ENCODE data around the gene TRIM13. TPM values are rescaled to one million over a fixed set of nuclear protein-coding genes. Genes with fewer than 3 reads are reported as not detected.
"Not testable (repeated sequence)": the region's sequence is repeated elsewhere in the genome, so short reads cannot be mapped to it uniquely, and the experiment has no call there.

The TRIM13 gene
- total and polyA plus RNA-seq, 2 of the 13 experiments (the other 11 are each of a cell fraction or from before 2014, with no cell fraction given): 22.0 to 24.4 TPM

- TF ChIP-seq RBFOX2 (IDR thresholded peaks at IDR 0.05; ENCODE audit: low read depth, low read length) (no peak), SKI (IDR thresholded peaks at IDR 0.05; ENCODE audit: partially characterized antibody) (no peak), HCFC1 (IDR thresholded peaks at IDR 0.05; ENCODE audit: low read depth, low read length) (no peak)
Measured at GRCh38 chr13:49986471-49986870, 10.4 kb upstream of the TRIM13 start (continued).

GRCh38 chr13:49990612-49991011 lies 6.2 kb upstream of the TRIM13 start:
- POLR2A ChIA-PET; FAIRE-seq; H3K27me3 ChIP-seq (ENCODE audit: control insufficient read depth in 1 of 2, insufficient read depth in 2 of 2, low read length in 2 of 2); H2AFZ ChIP-seq (ENCODE audit: low read length); H3K9me3 ChIP-seq (ENCODE audit: low read length); DNase-seq (ENCODE audit: low spot score); H3K4me1 ChIP-seq (ENCODE audit: insufficient read depth, low read length); BruUV-seq (replicated peaks); H3K27ac ChIP-seq (ENCODE audit: extremely low read length, insufficient read depth, low read length); H3K9ac ChIP-seq (ENCODE audit: insufficient read depth, low read depth, low read length); CTCF ChIA-PET (ENCODE audit: low intra/inter-chr PET ratio, low total read pairs); H4K20me1 ChIP-seq (ENCODE audit: insufficient read depth, low read length); ATAC-seq; H3K36me3 ChIP-seq (replicated peaks in 1 of 2; ENCODE audit: control insufficient read depth in 1 of 2, insufficient read depth in 2 of 2, low read length in 2 of 2); H3K79me2 ChIP-seq (ENCODE audit: insufficient read depth, low read length); H3K4me2 ChIP-seq (ENCODE audit: low read depth, low read length); H3K4me3 ChIP-seq (replicated peaks in 1 of 3; ENCODE audit: insufficient read depth in 1 of 3, low read depth in 2 of 3, low read length in 3 of 3): not testable (repeated sequence)
- intact Hi-C loops (cut with micrococcal nuclease; ENCODE audit: unreplicated experiment): loop anchor here (10.0 kb wide), 1 partner anchor 254 kb away; no protein-coding TSS in a partner anchor
- 68% methylated on average over 6 of the region's 6 CpGs for WGBS (ENCODE audit: low lambda C conversion rate)
- in situ Hi-C loops (cut with HindIII; ENCODE audit: extremely low pct_ligation_motif_present, low pct_unique_long_range_greater_than_20kb): loop anchor here (25.0 kb wide), 2 partner anchors 547 to 1072 kb away; no protein-coding TSS in a partner anchor

GRCh38 chr13:49993111-49993510 lies 3.7 kb upstream of the TRIM13 start:
- ChIA-PET CTCF (ENCODE audit: low intra/inter-chr PET ratio, low total read pairs) (no interaction called here), POLR2A (no interaction called here)
- Histone ChIP-seq H3K4me2 (ENCODE audit: low read depth, low read length) (no peak overlapping the region), H3K4me1 (ENCODE audit: insufficient read depth, low read length) (peaks cover 8% of the 10 kb centered on the region), H3K36me3 (replicated peaks in 1 of 2; ENCODE audit: control insufficient read depth in 1 of 2, insufficient read depth in 2 of 2, low read length in 2 of 2) (no peaks in the 10 kb centered on the region; a peak in 1 of 5 replicates), H2AFZ (ENCODE audit: low read length) (no peak overlapping the region), H3K27ac (ENCODE audit: extremely low read length, insufficient read depth, low read length) (no peak overlapping the region), H4K20me1 (ENCODE audit: insufficient read depth, low read length) (no peaks in the 10 kb centered on the region), H3K79me2 (ENCODE audit: insufficient read depth, low read length) (peaks cover 7% of the 10 kb centered on the region), H3K4me3 (replicated peaks in 1 of 3; ENCODE audit: insufficient read depth in 1 of 3, low read depth in 2 of 3, low read length in 3 of 3) (no peak overlapping the region), H3K9ac (ENCODE audit: insufficient read depth, low read depth, low read length) (no peak overlapping the region), H3K9me3 (ENCODE audit: low read length) (no peaks in the 10 kb centered on the region), H3K27me3 (ENCODE audit: control insufficient read depth in 1 of 2, insufficient read depth in 2 of 2, low read length in 2 of 2) (no peaks in the 10 kb centered on the region; a peak in 1 of 5 replicates)
- ATAC-seq: no peak
- in situ Hi-C loops (cut with HindIII; ENCODE audit: extremely low pct_ligation_motif_present, low pct_unique_long_range_greater_than_20kb): loop anchor here (25.0 kb wide), 2 partner anchors 544 to 1069 kb away; no protein-coding TSS in a partner anchor
- intact Hi-C loops (cut with micrococcal nuclease; ENCODE audit: unreplicated experiment): loop anchor here (10.0 kb wide), 1 partner anchor 252 kb away; no protein-coding TSS in a partner anchor
- DNase-seq (ENCODE audit: low spot score): no peak
- TF ChIP-seq KMT2B (CRISPR knock-in tag; IDR thresholded peaks at IDR 0.05): no peak
- FAIRE-seq: no peak
- BruUV-seq (replicated peaks): no TSS peak
